NCI-H446 (cell line): ENCODE data around the gene DCBLD1.
A peak's percentile ranks its signal among the peaks of the same experiment; 100 is the strongest.

Source experiments
- DNase-seq, 2 experiments: peaks; one replicate each; lab custom pipeline; 2025; lab: John Stamatoyannopoulos, UW

DCBLD1 gene

DNA sequence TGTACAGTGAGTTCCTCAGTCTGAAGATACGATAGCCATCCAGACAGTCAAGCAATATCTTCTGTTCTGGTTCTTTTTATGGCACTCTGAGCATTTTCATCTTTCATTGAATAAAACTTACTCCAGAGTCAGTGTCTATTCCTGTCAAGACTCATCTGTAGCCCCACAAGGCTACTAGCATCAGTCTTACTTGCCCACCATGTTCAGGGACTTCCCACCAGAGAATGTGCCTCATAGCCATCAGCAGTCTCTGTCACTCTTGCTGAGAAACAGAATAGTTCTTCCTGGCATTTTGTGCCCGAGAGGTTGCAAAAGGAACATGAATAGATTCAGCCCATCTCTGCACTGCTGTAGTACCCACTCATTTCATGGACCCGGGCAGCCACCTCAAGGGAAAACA, 12.7 kb upstream of the DCBLD1 start:
- no peak for DNase-seq

DNA sequence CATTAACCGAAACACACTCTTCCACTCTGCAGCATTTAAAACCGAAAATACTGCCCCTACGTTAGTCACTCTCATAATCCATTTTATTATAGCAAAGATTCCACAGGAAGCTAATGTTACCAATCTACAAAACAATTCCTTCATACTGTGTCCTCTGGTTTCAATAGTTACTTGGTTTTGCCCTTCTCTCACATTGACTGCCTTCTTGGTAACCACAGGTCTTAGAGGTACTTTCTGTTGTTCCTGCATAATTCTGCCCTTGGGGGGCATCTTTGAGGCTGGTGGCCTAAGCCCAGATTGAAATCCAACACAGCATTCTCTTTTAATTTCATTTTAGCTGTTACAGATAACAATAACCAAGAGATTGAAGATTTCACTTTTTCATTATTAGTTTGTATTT, 9.8 kb upstream of the DCBLD1 start:
- no peak for DNase-seq

DNA sequence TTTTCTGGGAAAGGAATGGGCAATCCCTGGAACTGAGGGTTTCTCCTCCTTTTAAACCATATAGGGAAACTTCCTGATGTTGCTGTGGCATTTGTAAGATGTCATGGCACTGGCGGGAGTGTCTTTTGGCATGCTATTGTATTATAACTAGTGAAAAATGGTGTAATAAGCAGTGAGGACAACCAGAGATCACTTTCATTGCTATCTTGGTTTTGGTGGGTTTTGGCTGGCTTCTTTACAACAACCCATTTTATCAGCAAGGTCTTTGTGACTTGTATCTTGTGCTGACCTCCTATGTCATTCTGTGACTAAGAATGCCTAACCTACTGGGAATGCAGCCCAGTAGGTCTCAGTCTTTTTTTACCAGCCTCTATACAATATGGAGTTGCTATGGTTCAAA, 9.1 kb upstream of the DCBLD1 start:
- DNase-seq, result no peak

DNA sequence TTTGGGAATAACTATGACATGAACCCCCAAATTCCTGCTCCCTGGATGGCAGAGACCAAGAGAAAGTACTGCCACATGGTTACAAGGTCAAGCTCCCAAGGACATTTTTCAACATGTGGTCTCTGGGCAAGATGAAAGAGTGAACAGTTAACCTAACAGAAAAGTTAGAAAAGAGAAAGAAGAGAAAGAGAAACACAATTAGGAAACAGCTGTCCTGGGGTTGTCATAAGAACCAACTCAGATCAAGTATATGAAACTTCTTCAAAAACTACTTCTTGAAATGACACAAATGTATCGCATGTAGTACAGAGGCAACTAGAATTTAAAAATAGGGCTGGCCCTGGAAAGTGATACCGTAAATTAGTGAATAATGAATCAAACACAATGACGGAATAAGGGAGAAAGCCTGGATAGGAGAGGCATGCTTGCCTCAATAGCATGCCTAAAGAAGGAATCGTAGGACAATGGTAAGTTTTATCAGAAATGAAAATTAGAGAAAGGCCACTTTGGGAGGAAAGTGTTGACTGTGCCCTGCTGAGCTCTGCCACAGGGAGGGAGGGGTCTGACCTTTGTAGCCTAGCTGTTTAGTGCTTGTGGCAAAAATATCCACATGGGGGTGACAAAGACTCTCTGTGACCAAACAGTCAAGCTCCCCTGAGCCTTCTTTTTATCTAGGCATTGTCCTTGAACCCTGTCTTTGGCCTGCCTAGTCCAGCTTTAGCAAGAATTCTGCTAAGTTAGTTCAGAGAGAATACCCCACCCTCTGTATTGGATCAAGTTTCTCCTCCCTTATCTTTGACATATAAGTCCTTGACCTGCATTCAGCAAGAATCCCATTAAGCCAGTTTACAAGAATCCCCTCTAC, 4.3 kb upstream of the DCBLD1 start:
- no peak for DNase-seq

DNA sequence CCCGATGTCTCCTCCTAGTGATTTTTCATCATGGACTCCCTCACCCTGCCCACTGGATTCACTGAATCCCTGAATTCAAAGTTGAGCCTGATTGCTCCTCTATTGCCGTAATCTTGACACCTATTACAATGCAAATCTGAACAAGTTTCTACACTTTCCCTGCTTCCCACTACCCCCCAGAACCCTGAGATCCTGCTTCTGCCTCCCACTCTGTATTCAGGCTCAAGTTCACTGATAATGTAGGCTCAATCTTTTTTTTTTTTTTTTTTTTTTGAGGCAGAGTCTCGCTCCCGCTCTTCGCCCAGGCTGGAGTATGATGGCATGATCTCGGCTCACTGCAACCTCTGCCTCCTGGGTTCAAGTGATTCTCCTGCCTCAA, 3.6 kb upstream of the DCBLD1 start:
- no peak for DNase-seq

DNA sequence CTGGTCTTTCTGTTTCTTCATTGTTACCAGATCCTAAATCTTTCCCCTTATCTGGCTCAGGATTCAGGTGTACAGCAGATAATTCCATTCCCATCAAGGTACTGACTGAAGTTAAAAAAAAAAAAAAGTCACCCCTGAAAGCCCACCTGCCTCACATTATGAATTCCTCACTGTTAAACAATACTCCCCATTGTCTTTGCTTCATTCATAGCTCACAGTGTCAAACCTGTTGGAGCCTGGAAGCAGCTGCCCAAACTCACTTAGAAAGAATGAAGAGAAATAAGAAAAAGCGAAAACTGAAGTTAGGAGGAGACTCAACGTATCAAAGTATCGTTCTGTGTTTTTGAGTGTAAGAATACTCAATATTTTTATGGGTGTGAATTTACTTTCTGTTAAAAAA, 1.8 kb upstream of the DCBLD1 start:
- no peak for DNase-seq

DNA sequence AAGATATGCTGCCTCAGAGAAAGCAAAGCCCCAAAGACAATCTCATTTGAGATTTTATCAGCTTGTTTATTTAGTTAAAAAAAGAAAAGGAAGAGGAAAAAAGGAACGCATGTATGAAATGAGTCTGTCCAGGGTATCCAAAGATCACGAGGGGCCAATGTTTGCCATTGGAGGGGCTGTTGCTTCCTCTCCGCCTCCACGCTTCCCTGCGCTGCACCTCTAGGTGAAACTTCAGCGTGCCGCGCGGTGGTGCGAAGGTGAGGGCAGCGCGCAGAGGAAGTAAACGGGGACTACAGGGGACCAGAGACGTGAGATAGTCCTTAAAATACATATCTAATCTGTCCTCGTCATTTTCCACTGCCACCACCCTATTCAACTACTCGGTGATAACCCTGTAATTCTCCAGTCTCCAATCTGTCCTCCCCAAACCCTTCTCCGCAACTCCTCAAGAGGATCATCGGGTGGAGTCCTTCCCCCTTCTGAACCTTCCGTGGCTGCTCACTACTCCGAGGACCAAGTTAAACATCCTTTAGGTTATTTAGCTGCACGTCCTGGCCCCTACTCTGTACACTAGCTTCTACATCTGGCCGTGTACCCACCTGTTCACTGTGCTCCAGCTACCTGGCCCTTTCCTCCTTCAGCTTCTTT, 1.1 kb upstream of the DCBLD1 start:
- no peak for DNase-seq

DNA sequence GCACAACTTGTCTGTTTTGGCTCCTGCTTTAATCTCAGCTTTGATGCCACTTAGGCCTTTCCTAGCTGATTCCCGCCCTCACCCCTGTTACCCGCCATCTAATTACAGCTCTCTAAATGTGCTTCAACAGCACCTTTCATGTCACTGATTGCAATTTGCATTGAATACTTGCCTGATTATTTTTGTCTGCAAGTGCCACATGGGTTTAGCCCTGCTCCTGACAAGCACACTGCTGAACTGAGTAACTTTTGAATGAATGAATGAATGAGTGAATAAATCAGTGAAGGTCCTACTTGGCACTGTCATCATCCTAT, 591 bp upstream of the DCBLD1 start:
- DNase-seq, result no peak

DNA sequence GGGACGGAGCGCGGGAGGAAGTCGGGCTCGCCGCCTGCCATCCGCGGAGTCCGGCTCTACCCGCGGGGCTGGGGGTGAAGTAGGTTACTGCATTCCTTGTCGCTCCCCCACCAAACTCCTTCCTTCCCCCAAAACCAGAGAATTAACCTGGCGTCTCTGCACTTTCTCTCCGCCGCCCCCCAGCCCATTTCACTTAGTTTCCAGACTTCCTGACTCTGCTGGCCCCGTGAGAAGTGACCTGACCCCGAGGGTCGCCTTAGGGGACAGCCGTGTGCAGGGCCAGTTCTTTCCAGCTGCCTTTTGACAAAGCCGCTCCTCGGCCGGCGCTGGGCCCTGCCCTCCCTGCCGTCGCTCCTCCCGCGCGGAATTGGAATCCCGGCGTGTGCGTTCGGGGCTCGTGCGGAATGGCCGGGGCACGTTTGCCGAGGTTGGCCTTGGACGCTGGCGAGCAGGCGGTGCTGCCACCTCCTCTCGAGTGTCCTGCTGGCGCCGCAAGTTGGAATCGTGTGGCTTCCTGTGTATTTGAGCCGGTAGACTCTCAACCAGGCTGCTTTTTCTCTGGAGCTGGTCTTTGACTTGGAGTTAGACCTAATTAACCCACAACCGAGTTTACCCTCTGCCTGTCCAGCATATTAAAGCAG, 650 bp downstream of the DCBLD1 start:
- DNase-seq, result peak in 1 of 2 experiments; percentile 18

DNA sequence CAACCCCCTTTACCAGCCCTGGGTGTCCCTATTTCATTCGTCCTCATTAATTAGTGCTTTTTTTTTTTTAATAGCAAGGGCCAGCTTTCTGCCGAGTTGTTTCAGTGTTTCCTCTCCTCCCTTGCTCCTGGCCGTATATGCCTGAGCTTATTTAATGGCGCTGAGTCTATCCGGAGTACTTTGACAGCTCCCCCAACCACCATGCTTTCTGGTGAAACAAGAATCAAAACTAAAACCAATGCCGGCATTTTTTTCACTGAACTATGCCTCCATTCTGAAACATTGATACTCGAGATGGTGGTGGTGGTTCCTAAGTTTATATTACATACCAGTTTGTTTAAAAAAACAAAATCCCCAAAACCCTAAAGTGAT, 1.2 kb downstream of the DCBLD1 start:
- DNase-seq, result peak; percentile 7 to 18

DNA sequence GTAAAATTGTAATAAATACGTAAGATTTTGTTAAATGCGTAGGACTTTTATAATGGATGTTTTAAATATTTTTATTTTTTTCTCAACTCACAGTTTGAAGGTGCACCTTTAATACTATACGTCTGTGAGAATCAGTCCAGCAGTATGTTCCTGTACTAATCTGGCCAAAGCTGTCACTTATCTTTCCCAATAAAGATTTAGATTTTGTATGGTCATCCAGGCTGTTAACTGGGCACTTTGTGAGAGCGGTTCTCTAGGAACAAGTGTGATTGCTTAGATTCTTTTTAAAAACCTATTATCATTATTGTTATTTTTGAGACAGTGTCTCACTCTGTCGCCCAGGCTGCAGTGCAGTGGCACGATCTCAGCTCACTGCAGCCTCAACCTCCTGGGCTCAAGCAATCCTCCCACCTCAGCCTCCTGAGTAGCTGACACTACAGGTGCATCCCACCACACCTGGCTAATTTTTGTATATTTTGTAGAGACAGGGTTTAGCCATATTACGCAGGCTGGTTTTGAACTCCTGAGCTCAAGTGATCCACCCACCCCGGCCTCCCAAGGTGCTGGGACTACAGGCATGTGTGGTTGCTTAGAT, 1.7 kb downstream of the DCBLD1 start:
- no peak for DNase-seq

DNA sequence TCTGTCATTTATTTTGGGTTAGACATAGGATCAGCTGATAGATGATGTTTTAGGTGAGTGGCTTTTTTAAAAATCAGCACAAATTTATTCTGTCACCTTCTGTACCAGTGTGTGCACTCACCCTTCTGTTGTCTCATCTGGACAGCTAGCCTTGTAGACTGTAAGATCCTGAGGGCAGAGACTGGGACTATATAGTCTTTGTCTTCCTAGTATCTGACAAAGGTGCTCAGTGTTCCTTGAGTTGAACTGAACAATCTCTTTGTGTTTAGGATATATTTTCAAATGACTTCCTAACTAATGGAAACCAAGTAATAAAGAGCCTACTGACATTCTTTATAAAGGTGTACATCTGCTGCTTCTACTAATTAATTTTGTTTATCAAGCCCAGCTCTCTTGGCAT, 3.0 kb downstream of the DCBLD1 start:
- no peak for DNase-seq

DNA sequence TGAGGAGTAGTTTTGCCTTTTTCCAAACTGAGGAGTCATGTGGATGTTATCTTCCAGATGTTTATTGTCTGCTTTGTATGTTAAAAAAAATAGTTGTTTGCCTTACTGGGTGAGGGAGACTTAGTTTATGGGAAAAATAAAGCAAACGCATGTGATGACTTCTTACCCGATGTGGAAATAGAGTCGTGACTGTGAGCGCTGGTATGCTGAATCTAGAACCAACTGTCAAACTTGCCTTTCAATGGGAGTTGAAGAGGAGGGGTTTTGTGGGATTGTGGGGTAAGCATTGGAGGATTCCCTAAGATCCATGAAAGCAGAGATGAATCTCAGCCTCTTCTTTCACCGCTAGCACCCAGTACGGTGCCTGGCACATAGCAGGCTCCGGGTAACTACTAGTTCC, 5.3 kb downstream of the DCBLD1 start:
- no peak for DNase-seq

DNA sequence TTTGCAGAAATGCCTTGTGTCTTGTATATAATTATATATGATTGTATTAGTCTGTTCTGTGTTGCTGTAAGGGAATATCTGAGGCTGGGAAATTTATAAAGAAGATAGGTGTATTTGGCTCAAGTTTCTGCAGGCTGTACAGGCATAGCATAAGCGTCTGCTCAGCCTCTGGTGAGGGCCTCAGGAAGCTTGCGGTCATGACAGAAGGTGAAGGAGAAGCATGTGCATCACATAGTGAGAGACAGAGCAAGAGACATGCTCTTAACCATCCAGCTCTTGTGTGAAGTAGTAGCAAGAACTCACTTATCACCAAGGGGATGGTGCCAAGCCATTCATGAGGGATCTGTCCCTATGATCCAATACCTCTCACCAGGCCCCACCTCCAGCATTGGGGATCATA, 6.5 kb downstream of the DCBLD1 start:
- no peak for DNase-seq

DNA sequence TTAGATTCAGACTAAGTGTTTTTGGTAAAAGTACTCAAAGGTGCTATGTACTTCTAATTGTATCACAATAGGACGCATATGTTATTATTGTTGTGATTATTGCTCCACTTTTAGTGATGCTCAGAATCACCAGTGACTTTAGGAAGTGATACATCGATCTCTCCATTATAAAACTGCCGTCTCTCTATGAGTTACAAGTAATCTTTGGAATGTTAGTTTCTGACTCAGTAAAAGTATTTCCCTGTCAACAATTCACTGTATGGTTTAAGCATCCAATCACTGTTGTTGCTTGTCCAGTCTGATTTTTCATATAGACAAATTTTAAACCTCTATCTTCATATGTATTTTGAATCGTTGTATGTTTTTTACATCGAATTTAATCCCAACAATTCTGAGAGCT, 9.4 kb downstream of the DCBLD1 start:
- DNase-seq, result no peak

DNA sequence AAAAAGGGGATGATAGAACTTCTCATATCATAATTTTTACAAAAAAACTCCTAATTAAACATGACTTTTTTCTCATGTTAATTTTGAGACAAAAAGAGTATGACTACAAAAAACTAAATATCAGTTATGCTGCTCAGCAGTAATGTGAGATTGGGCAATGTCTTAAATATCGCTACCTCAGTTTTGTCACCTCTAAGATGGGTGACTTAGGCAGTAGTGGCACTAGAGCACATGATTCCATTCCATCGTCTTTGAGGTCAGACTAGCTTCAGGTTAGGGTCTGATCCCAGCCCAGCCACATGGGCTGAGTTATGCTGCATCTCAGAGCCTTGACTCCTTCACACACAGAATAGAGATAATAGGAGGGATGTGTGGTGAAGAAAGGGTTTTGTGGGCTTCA, 11.0 kb downstream of the DCBLD1 start:
- no peak for DNase-seq

DNA sequence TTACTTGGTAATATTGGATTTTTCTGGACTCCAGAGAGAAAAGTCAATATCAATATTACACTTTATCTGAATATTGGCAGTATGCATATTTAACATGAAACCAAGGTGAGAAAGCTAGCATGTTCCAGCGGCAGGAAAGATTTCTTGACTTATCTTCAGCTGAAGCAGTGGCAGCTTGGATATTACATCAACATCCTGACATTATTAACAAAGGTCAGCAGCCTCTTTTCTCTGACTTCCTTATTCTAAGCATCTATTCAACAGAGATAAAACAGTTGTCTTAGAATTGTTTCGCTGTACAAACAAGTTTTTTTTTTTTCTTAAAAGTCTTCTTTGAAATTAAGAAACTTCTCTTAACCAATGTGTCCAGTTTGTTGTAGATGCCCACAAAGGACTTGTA, 11.8 kb downstream of the DCBLD1 start:
- no peak for DNase-seq

DNA sequence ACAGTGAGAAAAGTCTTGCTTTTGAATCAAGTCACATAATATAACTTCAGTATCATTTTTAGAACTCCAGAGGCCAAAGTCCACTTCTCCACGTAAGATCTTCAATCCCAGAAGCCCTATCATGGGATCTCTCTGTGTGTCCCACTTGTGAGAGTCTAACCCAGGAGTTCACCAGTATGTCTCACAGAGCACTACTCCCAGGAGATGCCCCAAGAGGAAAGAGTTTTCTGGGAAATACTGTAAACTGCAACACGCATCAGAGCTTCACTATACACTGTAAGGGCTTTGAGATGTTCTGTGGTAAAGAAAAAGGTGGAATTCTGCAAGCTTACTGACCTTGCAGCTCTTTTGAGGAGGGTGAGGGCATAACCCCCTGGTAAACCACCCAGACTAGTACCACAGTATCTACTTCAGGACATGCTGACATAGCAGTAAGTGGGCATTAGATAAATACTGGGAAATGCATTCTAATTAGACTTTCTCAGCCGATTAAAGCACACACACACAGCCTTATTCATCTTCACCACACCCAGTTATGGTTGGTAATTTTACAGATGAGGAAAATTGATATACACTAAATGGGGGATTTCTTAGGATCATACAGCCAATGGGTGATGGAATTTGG, 12.3 kb downstream of the DCBLD1 start:
- no peak for DNase-seq

DNA sequence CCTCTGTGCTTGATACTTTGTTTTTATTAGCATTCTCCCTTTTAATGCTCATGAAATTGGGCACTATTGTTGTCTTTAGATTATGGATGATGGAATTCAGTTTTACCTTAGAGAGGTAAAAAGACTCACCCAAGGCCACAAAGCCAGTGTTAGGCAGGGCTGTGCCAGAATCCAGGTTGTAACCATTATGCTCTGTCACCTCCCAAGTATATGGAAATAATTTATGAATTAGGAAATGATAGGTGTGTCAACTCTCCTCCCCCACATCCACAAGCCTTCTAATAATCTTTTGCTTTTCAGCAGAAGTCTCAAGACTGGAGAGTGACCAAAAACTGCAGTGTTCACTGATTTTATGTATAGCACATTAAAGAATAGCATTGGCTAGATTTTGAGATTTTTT, 13.0 kb downstream of the DCBLD1 start:
- DNase-seq, result no peak

DNA sequence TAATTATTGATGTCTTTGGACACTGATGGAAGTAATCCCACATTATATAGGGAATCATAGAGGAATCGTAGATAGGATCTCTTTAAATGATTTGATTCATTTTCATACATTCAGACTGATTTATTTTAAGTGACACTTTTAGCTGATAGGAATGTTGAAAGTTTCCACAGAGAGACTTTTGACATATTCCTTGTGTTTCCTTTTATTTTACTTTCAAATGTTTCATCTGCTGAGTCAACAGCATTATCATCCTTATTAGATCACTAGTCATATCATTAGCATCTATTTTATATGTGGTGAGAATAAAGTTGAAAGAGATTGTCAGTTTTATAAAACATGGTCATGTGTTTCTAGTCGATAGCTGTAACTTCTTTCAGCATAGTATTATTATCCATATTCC, 13.4 kb downstream of the DCBLD1 start:
- no peak for DNase-seq

DNA sequence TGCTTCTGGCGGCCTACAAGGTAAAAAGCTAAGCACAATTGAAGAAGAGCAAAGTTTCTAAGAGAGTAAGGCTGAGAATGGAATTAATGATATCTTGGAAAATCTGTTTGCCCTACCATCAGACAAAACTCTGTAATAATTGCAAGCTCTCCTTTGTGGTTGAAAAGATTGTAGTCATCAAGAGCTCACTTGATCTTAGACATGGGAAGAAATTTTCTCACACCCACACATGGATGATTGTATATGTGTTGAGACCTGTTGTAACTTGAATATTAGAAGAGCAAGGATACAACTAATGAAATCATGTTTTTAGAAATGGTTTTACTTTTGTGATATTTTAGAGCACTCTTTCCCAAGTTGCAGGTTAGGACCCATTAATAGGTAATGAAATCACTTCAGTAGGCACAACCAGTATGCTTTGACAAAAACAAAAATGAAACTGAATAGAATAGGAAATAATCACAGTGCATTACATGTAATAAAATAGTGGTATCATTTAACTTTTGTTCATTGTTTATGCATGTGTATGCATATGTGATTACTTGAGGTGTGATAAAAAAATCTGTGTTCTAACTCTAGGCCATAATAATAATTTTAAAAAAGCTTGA, 14.0 kb downstream of the DCBLD1 start:
- no peak for DNase-seq

DNA sequence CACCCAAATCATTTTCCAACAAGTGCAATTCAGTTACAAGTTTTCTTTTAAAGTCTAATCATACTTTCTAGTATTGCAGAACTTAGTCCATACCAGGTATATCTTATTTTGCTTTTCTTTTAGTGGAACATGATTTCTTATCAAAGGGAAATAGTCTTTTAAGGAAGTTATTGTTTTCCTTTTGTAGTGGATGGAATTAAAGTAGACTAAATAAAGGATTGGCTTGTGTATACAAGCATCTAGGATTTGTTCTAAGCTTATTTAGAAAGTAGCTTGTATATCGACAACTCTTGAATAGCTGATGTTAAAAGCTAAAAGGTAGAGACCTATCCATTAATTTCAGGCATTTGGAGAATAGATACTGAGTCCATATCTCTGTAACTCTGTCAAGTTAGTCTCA, 14.8 kb downstream of the DCBLD1 start:
- DNase-seq, result no peak
